Muscle of back (tissue), 13 donors: ENCODE results near the gene CCDC28A. TPM values are rescaled to one million over a fixed set of nuclear protein-coding genes. Genes with fewer than 3 reads are reported as not detected.
A peak's percentile ranks its signal among the peaks of the same experiment; 100 is the strongest.
"Not testable (repeated sequence)": the region's sequence is repeated elsewhere in the genome, so short reads cannot be mapped to it uniquely, and the experiment has no call there.

Experiments
- DNase-seq, 3 donors: peaks; one replicate each; pipeline versions ENCODE4 v3.0.0 to v3.0.0-alpha.2; 2013
- long read RNA-seq, 9 donors: transcript quantifications; one replicate each; lab custom pipeline, GENCODE V29; 2026
- polyA plus RNA-seq, 10 donors: library from polyadenylated mRNA; unstranded; fragments of 120-200 nt; gene quantifications; one replicate each; pipeline ENCODE4 v1.2.1, GENCODE V29; 2013; ENCODE audit not compliant: insufficient read length in 10 of 10

CCDC28A gene
- 10 to 100 TPM in 8 of 10 donors, 1 to 10 TPM in 2; 8.7 to 14.1 (median 10.8) TPM for polyA plus RNA-seq
- long read RNA-seq, donor 1, partial matches to known transcripts, result 0 of 3 reads
- long read RNA-seq, donor 1, other reads (novel, unspliced or antisense), result 0 of 3 reads
- long read RNA-seq, donor 2, partial matches to known transcripts, result 0 of 4 reads
- long read RNA-seq, donor 2, other reads (novel, unspliced or antisense), result 0 of 4 reads
- long read RNA-seq, donor 3, result 0 reads
- long read RNA-seq, donor 4, partial matches to known transcripts, result 0 of 3 reads
- long read RNA-seq, donor 4, other reads (novel, unspliced or antisense), result 0 of 3 reads
- long read RNA-seq, donor 5, partial matches to known transcripts, result 0 of 2 reads
- long read RNA-seq, donor 5, other reads (novel, unspliced or antisense), result 0 of 2 reads
- long read RNA-seq, donor 6, partial matches to known transcripts, result 0 of 3 reads
- long read RNA-seq, donor 6, other reads (novel, unspliced or antisense), result 0 of 3 reads
- long read RNA-seq, donor 7, partial matches to known transcripts, result 0 of 3 reads
- long read RNA-seq, donor 7, other reads (novel, unspliced or antisense), result 0 of 3 reads
- long read RNA-seq, donor 8, partial matches to known transcripts, result 0 of 2 reads
- long read RNA-seq, donor 8, other reads (novel, unspliced or antisense), result 0 of 2 reads
- long read RNA-seq, donor 9, partial matches to known transcripts, result 0 of 1 reads
- long read RNA-seq, donor 9, other reads (novel, unspliced or antisense), result 0 of 1 reads

- DNase-seq, result peak; percentile 96 to 99 (median 96)
These were observed at the start of gene CCDC28A for GRCh38 chr6:138773177-138774091. Gene CCDC28A (plus strand): TSS chr6:138773769. CDS start chr6:138776121, 2,352 bp downstream.

GRCh38 chr6:138724015-138724414, 49.6 kb upstream of the CCDC28A start:
- peak in 2 of 3 donors; percentile 19 to 34 for DNase-seq

- DNase-seq, result peak in 1 of 3 donors; percentile 1
These were observed 47.4 kb upstream of the CCDC28A start for GRCh38 chr6:138726066-138726756.

- DNase-seq, result peak in 1 of 3 donors; percentile 1
These were observed 46.8 kb upstream of the CCDC28A start for GRCh38 chr6:138726757-138727097.

DNA sequence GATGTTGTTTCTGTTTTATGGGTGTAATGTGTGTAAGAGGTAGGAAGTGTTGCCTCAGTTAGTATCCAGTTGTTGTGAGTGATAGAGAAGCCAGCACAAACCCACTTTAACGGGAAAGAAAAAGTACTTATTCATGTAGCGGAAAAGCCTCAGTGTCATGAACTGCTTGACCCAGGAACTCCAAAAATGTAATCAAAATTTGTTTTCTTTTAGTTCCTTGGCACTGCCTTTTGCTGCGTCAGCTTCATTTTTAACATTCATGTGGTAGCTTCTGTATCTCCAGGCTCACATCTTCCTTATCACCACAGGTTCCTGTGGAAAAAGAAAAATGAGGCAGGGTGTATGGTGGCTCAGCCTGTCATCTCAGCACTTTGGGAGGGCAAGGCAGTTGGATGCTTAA, 46.4 kb upstream of the CCDC28A start:
- DNase-seq, result no peak

GRCh38 chr6:138728662-138729061, 44.9 kb upstream of the CCDC28A start:
- peak in 1 of 3 donors; percentile 11 for DNase-seq

DNA sequence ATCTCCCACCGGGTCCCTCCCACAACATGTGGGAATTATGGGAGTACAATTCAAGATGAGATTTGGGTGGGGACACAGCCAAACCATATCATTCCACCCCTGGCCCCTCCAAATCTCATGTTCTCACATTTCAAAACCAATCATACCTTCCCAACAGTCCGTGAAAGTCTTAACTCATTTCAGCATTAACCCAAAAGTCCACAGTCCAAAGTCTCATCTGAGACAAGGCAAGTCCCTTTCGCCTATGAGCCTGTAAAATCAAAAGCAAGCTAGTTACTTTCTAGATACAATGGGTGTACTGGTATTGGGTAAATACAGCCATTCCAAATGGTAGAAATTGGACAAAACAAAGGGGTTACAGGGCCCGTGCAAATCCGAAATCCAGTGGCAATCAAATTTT, 43.5 kb upstream of the CCDC28A start:
- not testable (repeated sequence) for DNase-seq

GRCh38 chr6:138734585-138734984, 39.0 kb upstream of the CCDC28A start:
- no peak for DNase-seq

DNA sequence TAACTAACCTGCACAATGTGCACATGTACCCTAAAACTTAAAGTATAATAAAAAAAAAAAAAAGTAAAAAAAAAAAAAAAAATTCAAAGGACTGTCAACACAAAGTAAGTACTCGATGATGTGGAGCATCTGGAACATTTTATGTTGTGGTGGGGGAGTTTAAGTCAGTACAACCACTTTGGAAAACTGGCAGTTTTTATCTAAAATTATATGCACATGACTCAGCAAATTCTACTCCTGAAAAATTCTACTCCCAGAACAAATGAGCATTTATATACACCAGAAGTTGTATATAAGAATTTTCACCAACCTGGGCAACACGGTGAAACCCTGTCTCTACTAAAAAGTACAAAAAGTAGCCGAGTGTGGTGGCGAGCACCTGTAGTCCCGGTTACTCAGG, 36.9 kb upstream of the CCDC28A start:
- no peak for DNase-seq

DNA sequence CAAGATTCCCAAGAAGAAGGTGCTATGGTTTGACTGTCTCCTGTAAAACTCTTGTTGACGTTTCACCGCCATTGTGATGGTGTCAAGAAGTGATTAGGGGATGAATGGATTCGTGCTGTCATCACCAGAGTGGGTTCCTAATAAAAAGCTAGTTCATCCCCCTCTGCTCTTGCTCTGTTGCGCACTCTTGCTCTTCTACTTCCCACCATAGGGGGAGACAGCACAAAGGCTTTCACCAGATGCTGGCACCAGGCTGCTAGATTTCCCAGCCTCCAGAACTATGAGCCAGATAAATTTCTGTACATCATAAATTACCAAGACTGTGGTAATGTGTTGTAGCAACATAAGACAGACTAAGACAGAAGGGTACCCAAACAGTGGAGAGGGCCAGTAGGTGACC, 21.6 kb upstream of the CCDC28A start:
- no peak for DNase-seq

- peak in 1 of 3 donors; percentile 41 for DNase-seq
These were observed 16.4 kb upstream of the CCDC28A start for GRCh38 chr6:138757136-138757535.

DNA sequence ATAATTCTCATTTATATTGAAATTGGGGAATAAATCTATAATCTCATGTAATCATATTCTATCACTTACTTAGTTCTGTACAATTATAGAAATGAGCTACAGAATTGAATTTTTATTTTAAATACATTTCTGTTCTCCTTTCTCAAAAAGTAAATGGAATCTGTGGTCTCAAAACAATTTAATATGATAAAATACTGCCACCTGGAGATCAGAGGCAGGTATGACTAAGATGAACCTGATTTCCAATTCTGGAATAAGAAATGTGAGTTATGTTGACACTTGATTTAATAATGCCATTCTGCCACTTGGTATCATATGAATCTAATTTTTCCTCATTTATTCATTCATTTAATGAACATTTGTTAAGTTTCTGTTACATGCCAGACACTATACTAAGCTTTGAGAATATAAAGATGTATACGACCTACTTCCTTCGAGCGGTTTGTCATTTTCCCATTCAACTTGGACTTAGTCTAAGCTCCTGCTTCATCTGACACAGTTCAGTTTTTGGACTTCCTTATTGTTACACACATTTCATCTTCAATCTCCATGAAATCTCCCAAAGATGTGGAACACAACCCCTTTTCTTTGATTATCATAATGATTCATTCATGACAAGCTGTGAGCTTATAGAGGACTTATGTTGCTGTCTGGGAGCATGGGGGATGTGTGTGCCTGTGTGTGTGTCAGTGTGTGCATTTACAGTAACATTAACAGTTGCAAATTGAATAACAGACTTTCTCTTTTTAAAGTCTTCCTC, 7.5 kb upstream of the CCDC28A start:
- peak in 1 of 3 donors; percentile 39 for DNase-seq

- DNase-seq, result peak in 1 of 3 donors; percentile 19
These were observed 4.4 kb upstream of the CCDC28A start for GRCh38 chr6:138769102-138769676.

- no peak for DNase-seq
These were observed 883 bp upstream of the CCDC28A start for GRCh38 chr6:138772596-138773176.

GRCh38 chr6:138774370-138774769, 801 bp downstream of the CCDC28A start:
- DNase-seq, result peak in 1 of 3 donors; percentile 33

GRCh38 chr6:138776659-138777058, 3.1 kb downstream of the CCDC28A start:
- no peak for DNase-seq

DNA sequence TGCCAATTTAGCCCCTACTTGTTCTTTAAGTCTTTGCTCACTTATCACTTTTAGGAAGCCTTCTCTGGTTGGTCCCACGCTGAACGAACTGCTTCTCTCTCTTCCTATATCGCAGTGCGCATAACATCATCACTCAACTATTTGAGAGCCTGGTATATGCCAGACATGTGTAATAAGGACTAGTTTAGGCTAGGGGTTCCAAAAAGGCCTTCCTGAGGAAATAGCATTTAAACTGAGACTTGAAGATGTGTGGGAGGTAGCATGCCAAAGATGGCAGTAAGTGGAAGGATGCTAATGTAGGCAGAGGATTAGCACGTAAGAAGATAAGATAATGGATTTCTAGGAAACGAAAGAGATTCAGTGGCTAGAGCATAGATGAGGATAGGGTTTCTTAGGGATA, 4.8 kb downstream of the CCDC28A start:
- no peak for DNase-seq

DNA sequence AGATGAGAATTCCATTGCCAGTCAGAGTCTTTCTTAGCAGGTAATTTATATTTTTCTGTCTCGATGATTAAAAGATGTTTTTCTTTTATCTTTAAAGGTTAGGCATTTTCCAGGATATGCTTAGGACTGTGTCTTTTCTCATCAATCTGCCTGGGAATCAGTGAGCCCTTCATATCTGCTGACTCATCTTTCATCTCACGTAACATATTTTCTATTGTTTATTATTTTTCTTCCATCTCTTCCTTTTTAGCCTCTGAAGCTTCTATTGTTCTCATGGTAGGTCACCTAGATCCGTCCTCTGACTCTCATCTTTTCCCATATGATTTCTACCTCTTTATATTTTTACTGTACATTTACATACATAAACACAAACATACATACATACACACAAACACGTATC, 8.7 kb downstream of the CCDC28A start:
- no peak for DNase-seq

DNA sequence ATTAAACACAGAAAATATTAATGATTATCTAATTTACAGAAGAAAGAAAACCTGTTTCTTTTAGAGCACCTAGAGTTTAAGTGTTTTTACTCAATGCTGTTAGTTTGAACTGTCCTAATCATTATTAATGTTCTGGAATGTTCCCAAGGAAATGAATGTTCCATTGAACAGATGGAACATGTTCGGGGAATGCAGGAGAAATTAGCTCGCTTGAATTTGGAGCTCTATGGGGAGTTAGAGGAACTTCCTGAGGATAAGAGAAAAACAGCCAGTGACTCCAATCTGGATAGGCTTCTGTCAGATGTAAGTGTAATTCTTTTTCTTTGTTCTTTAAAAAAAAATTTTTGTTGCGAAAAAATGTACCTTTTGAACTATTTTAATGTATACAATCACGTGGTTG, 11.5 kb downstream of the CCDC28A start:
- no peak for DNase-seq

DNA sequence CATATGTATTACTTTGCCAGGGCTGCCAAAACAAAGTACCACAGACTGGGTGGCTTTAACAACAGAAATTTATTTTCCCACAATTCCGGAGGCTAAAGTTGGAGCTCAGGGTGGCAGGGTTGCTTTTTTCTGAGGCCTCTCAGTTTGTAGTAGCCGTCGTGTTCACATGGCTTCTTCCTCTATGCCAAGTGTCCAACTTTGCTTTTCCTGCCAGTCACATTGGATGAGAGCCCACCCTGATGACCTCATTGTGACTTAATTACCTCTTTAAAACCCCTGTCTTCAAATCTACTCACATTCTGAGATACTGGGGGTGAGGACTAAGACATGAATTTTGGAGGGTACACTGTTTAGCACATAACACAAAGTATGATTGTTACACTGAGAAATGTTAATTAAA, 12.4 kb downstream of the CCDC28A start:
- DNase-seq, result no peak
